SK-N-SH (cell line): ENCODE measurements around the gene KYAT1. TPM values are rescaled to one million over a fixed set of nuclear protein-coding genes. Genes with fewer than 3 reads are reported as not detected.

Source experiments
- CTCF ChIA-PET: fragments of 300-600, 350-600 bp; formaldehyde crosslinking; extraction: SDS; loops from one replicate; lab custom pipeline; 2021; lab: Yijun Ruan, JAX
- POLR2A ChIA-PET: fragments of 350-600 bp; sonication (Branson Sonifier 250); formaldehyde crosslinking; extraction: SDS; loops from one replicate; lab custom pipeline; 2020; ENCODE audit warnings: antibody characterized with exemption, inconsistent platforms; lab: Yijun Ruan, JAX
- DNase-seq: peaks from one replicate; pipeline ENCODE4 v3.0.0; 2012
- H2AFZ ChIP-seq: fragments of 200-600 bp; sonication (generic); 2 replicates; pipeline ENCODE4 v1.8.1; 2016; ENCODE audit warnings: antibody characterized with exemption, mild to moderate bottlenecking, low read depth
- H3F3A ChIP-seq: fragments of 200-600 bp; sonication (generic); replicated peaks from 2 replicates; pipeline ENCODE3; 2016; ENCODE audit warnings: antibody characterized with exemption, mild to moderate bottlenecking; ENCODE audit not compliant: insufficient read depth
- H3K27ac ChIP-seq, 2 experiments: fragments of 200-500 bp in 1 of 2; fragments of 200-600 bp in 1 of 2; sonication (Bioruptor generic) in 1 of 2; sonication (generic), shearing (Covaris generic) in 1 of 2; 2 replicates each; pipeline versions ENCODE4 v1.5.1 to v1.6.1; 2014 to 2016; ENCODE audit warnings: low read depth in 2 of 2, inconsistent platforms in 1 of 2, low read length in 1 of 2, mild to moderate bottlenecking in 1 of 2, mixed read lengths in 1 of 2
- H3K27me3 ChIP-seq: fragments of 200-600 bp; sonication (generic), shearing (Covaris generic); 2 replicates; pipeline ENCODE4 v1.6.1; 2016; ENCODE audit warnings: mixed run types; ENCODE audit not compliant: insufficient read depth
- H3K36me3 ChIP-seq, 2 experiments: fragments of 200-500 bp in 1 of 2; fragments of 200-600 bp in 1 of 2; sonication (Bioruptor generic) in 1 of 2; sonication (generic) in 1 of 2; replicated peaks in 1 of 2; 2 replicates each; pipeline versions ENCODE3 to v1.5.1; 2014 to 2016; ENCODE audit warnings: low read length in 1 of 2, mild to moderate bottlenecking in 1 of 2; ENCODE audit not compliant: insufficient read depth in 2 of 2, control insufficient read depth in 1 of 2
- H3K4me1 ChIP-seq, 2 experiments: fragments of 200-500 bp in 1 of 2; fragments of 200-600 bp in 1 of 2; sonication (Bioruptor generic) in 1 of 2; sonication (generic), shearing (Covaris generic) in 1 of 2; 2 replicates each; pipeline versions ENCODE4 v1.5.1 to v1.6.1; 2014 to 2016; ENCODE audit warnings: low read depth in 1 of 2, low read length in 1 of 2, mixed run types in 1 of 2; ENCODE audit not compliant: insufficient read depth in 2 of 2, control insufficient read depth in 1 of 2
- H3K4me2 ChIP-seq: fragments of 200-600 bp; sonication (generic), shearing (Covaris generic); 2 replicates; pipeline ENCODE4 v1.6.1; 2017; ENCODE audit warnings: mixed run types
- H3K4me3 ChIP-seq, 2 experiments: fragments of 200-500 bp in 1 of 2; fragments of 200-600 bp in 1 of 2; sonication (Bioruptor generic) in 1 of 2; sonication (generic), shearing (Covaris generic) in 1 of 2; 2 replicates each; pipeline versions ENCODE4 v1.5.1 to v1.8.1; 2014 to 2016; ENCODE audit warnings: low read depth in 2 of 2, inconsistent platforms in 1 of 2, low read length in 1 of 2, mild to moderate bottlenecking in 1 of 2, mixed read lengths in 1 of 2, moderate library complexity in 1 of 2
- H3K79me2 ChIP-seq: fragments of 200-600 bp; sonication (generic); 2 replicates; pipeline ENCODE4 v1.8.1; 2017; ENCODE audit warnings: mild to moderate bottlenecking; ENCODE audit not compliant: insufficient read depth
- H3K9ac ChIP-seq: fragments of 200-600 bp; sonication (generic); 2 replicates; pipeline ENCODE4 v1.6.1; 2017; ENCODE audit warnings: mixed run types
- H3K9me2 ChIP-seq: fragments of 200-600 bp; sonication (generic); 2 replicates; pipeline ENCODE4 v1.6.1; 2017; ENCODE audit warnings: mixed run types
- H3K9me3 ChIP-seq: fragments of 200-600 bp; sonication (generic); 2 replicates; pipeline ENCODE4 v1.6.1; 2017; ENCODE audit warnings: mixed run types, mild to moderate bottlenecking, moderate library complexity
- H4K20me1 ChIP-seq: fragments of 200-600 bp; sonication (generic); 2 replicates; pipeline ENCODE4 v1.6.1; 2017; ENCODE audit warnings: mild to moderate bottlenecking, mixed run types; ENCODE audit not compliant: insufficient read depth
- EZH2phosphoT487 ChIP-seq: fragments of 200-600 bp; sonication (generic); IDR thresholded peaks from 2 replicates; pipeline ENCODE4 v1.6.1; 2017; ENCODE audit warnings: low read depth, mixed run types, mild to moderate bottlenecking, antibody characterized with exemption, moderate library complexity, borderline replicate concordance
- FOSL2 ChIP-seq: IDR thresholded peaks from 2 replicates; pipeline ENCODE4 v1.4.0; 2012; ENCODE audit warnings: low read depth, mild to moderate bottlenecking, moderate library complexity, borderline replicate concordance
- FOXM1 ChIP-seq: IDR thresholded peaks from 2 replicates; pipeline ENCODE4 v1.4.0; 2012; ENCODE audit warnings: low read depth, mild to moderate bottlenecking
- GABPA ChIP-seq: IDR thresholded peaks from 2 replicates; pipeline ENCODE4 v1.4.0; 2012; ENCODE audit warnings: low read depth, mild to moderate bottlenecking
- GATA2 ChIP-seq: sonication (generic); formaldehyde crosslinking; IDR thresholded peaks from 2 replicates; pipeline ENCODE4 v1.5.0; 2020; ENCODE audit warnings: mild to moderate bottlenecking, missing genetic modification reagents
- JUND ChIP-seq: IDR thresholded peaks from 2 replicates; pipeline ENCODE4 v1.4.0; 2012
- MXI1 ChIP-seq: IDR thresholded peaks from 2 replicates; pipeline ENCODE4 v1.6.1; 2012; ENCODE audit warnings: mild to moderate bottlenecking, low read depth, low read length, improper control_type of control experiment
- NFIC ChIP-seq: IDR thresholded peaks from 2 replicates; pipeline ENCODE4 v1.4.0; 2012; ENCODE audit warnings: borderline replicate concordance
- NRF1 ChIP-seq: IDR thresholded peaks from 2 replicates; pipeline ENCODE4 v1.6.1; 2012; ENCODE audit warnings: low read depth, mild to moderate bottlenecking, low read length
- RXRA ChIP-seq: IDR thresholded peaks from 2 replicates; pipeline ENCODE4 v1.4.0; 2012; ENCODE audit warnings: low read depth, mild to moderate bottlenecking, borderline replicate concordance
- TAF1 ChIP-seq: IDR thresholded peaks from 2 replicates; pipeline ENCODE4 v1.6.1; 2012; ENCODE audit warnings: low read depth, mild to moderate bottlenecking, low read length, moderate library complexity, borderline replicate concordance
- TEAD4 ChIP-seq: IDR thresholded peaks from 2 replicates; pipeline ENCODE4 v1.4.0; 2012; ENCODE audit warnings: mild to moderate bottlenecking, borderline replicate concordance; ENCODE audit not compliant: insufficient read depth
- USF2 ChIP-seq: fragments of 150-350 bp; IDR thresholded peaks from 2 replicates; pipeline ENCODE4 v1.6.1; 2017; ENCODE audit warnings: antibody characterized with exemption, low read length, low read depth, borderline replicate concordance
- YY1 ChIP-seq: IDR thresholded peaks from 2 replicates; pipeline ENCODE4 v1.4.0; 2012; ENCODE audit warnings: low read depth, mild to moderate bottlenecking
- WGBS: methylation state at CpG from one replicate; pipeline ENCODE4 v1.1.6; 2017; ENCODE audit warnings: low lambda C conversion rate; 5-methylcytosine and 5-hydroxymethylcytosine counted together
- polyA plus RNA-seq, 3 experiments: library from polyadenylated mRNA; depleted of rRNA; stranded (reverse); fragments of >200 nt; gene quantifications; 2 replicates each; pipeline ENCODE4 v1.2.3, GENCODE V29; 2012
- TF ChIP-seq, protein P1 (sequence below): IDR thresholded peaks from 2 replicates; pipeline ENCODE4 v1.4.0; 2012; ENCODE audit warnings: low read depth, borderline replicate concordance

The KYAT1 gene
- polyA plus RNA-seq, 1 of the 3 experiments (the other 2 are of a cell fraction), result 9.4 TPM

GRCh38 chr9:128808543-128808942 lies 73.2 kb downstream of the KYAT1 start (continued):
- TF ChIP-seq TAF1 (no peak), MXI1 (no peak), GABPA (no peak), USF2 (no peak), NRF1 (no peak), EZH2phosphoT487 (no peak), JUND (no peak)
- TF ChIP-seq, protein P1, sequence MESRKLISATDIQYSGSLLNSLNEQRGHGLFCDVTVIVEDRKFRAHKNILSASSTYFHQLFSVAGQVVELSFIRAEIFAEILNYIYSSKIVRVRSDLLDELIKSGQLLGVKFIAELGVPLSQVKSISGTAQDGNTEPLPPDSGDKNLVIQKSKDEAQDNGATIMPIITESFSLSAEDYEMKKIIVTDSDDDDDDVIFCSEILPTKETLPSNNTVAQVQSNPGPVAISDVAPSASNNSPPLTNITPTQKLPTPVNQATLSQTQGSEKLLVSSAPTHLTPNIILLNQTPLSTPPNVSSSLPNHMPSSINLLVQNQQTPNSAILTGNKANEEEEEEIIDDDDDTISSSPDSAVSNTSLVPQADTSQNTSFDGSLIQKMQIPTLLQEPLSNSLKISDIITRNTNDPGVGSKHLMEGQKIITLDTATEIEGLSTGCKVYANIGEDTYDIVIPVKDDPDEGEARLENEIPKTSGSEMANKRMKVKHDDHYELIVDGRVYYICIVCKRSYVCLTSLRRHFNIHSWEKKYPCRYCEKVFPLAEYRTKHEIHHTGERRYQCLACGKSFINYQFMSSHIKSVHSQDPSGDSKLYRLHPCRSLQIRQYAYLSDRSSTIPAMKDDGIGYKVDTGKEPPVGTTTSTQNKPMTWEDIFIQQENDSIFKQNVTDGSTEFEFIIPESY, result no peak

DNA sequence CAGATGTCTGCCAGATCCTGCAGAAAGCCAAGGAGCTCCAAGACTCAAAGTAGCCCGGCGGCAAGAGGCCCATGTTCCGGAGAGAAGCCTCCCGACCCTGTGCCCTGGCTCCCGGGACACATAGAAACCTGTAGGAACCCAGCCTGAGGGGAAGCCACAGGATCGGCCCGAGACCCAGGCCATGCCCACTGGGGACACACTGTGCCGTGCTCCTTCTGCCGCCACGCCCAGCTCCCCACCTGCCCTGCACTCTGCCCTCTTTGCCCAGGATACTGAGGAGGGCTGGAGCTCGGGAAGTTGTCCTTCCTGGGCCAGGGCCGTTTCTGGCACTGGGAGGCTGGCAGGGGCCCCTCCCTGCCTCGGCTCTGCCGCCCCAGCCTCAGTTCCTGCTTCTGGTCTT lies 73.9 kb downstream of the KYAT1 start:
- no peak overlapping the region for H3K4me2 ChIP-seq
- peaks cover 15 to 24% of the 10 kb centered on the region in 2 experiments for H3K36me3 ChIP-seq
- no peaks in the 10 kb centered on the region for H3K9me3 ChIP-seq
- no peak overlapping the region for H2AFZ ChIP-seq
- ChIA-PET CTCF (interaction anchor here (2.8 kb wide), 1 partner anchor 10 kb away, joined by 11 read pairs; the partner anchor contains the start of gene ENDOG), POLR2A (no interaction called here)
- no peaks in the 10 kb centered on the region for H3K27me3 ChIP-seq
- no peak for DNase-seq
- WGBS, result 71% methylated on average over 3 of the region's 14 CpGs
- H3K27ac ChIP-seq, result no peak overlapping the region
- H3K9ac ChIP-seq, result no peak overlapping the region
- H3K79me2 ChIP-seq, result no peaks in the 10 kb centered on the region
- no peaks in the 10 kb centered on the region for H4K20me1 ChIP-seq
- H3F3A ChIP-seq, result no peaks in the 10 kb centered on the region
- H3K9me2 ChIP-seq, result no peaks in the 10 kb centered on the region
- no peaks in the 10 kb centered on the region for H3K4me1 ChIP-seq
- TF ChIP-seq RXRA (no peak), NFIC (no peak), FOXM1 (no peak), FOSL2 (no peak)
- no peak overlapping the region for H3K4me3 ChIP-seq

GRCh38 chr9:128805661-128806060 lies 76.1 kb downstream of the KYAT1 start:
- H3K9me3 ChIP-seq, result no peaks in the 10 kb centered on the region
- no peak overlapping the region for H3K27ac ChIP-seq
- H4K20me1 ChIP-seq, result no peaks in the 10 kb centered on the region
- WGBS, result 95% methylated on average over 12 of the region's 14 CpGs
- H3K79me2 ChIP-seq, result no peaks in the 10 kb centered on the region
- CTCF ChIA-PET, result interaction anchor here (2.8 kb wide), 1 partner anchor 13 kb away, joined by 8 read pairs; the partner anchor contains the start of gene ENDOG
- H3K27me3 ChIP-seq, result no peaks in the 10 kb centered on the region
- POLR2A ChIA-PET, result no interaction called here
- no peak overlapping the region for H3K4me2 ChIP-seq
- H3K4me3 ChIP-seq, result no peak overlapping the region
- TF ChIP-seq YY1 (no peak), GATA2 (no peak), TEAD4 (no peak), FOSL2 (no peak)
- H3K9me2 ChIP-seq, result no peaks in the 10 kb centered on the region
- DNase-seq, result no peak
- H3F3A ChIP-seq, result no peaks in the 10 kb centered on the region
- H3K9ac ChIP-seq, result no peak overlapping the region
- no peaks in the 10 kb centered on the region for H3K4me1 ChIP-seq
- peaks cover 26 to 29% of the 10 kb centered on the region in 2 experiments for H3K36me3 ChIP-seq
- H2AFZ ChIP-seq, result no peak overlapping the region
